Suprapubic skin (tissue), 4 donors: Measurements from ENCODE around the gene ISLR. TPM values are rescaled to one million over a fixed set of nuclear protein-coding genes. Genes with fewer than 3 reads are reported as not detected.

Experiments used
- DNase-seq, 2 donors: peaks; one replicate each; pipeline ENCODE4 v3.0.0-alpha.2; 2019; ENCODE audit warnings: low spot score in 2 of 2
- H3K27ac ChIP-seq: fragments of 200-600 bp; sonication (generic); one replicate; pipeline ENCODE4 v1.5.1; 2019
- H3K27me3 ChIP-seq: fragments of 200-600 bp; sonication (generic); one replicate; pipeline ENCODE4 v1.5.1; 2019
- H3K36me3 ChIP-seq: fragments of 200-600 bp; sonication (generic); one replicate; pipeline ENCODE4 v1.5.1; 2019
- H3K4me1 ChIP-seq: fragments of 200-600 bp; sonication (generic); one replicate; pipeline ENCODE4 v1.5.1; 2019
- H3K4me3 ChIP-seq: fragments of 200-600 bp; sonication (generic); one replicate; pipeline ENCODE4 v1.5.1; 2019; ENCODE audit warnings: mild to moderate bottlenecking
- H3K9me3 ChIP-seq: fragments of 200-600 bp; sonication (generic); one replicate; pipeline ENCODE4 v1.5.1; 2019
- CTCF ChIP-seq, 2 donors: fragments of 200-600 bp in 1 of 2; fragments of 450-650 bp in 1 of 2; sonication (generic) in 1 of 2; IDR thresholded peaks; one replicate each; pipeline ENCODE4 v1.5.1; 2016 to 2019; ENCODE audit warnings: antibody characterized with exemption in 2 of 2, mild to moderate bottlenecking in 1 of 2, moderate library complexity in 1 of 2
- EP300 ChIP-seq: sonication (generic); formaldehyde crosslinking; IDR thresholded peaks from one replicate; pipeline ENCODE4 v1.6.1; 2017; ENCODE audit warnings: antibody characterized with exemption
- POLR2A ChIP-seq, 2 donors: fragments of 450-650 bp; IDR thresholded peaks; one replicate each; pipeline ENCODE4 v1.6.1; 2017; ENCODE audit warnings: antibody characterized with exemption in 2 of 2, mild to moderate bottlenecking in 2 of 2, moderate library complexity in 2 of 2
- POLR2AphosphoS5 ChIP-seq, 3 donors: sonication (generic); formaldehyde crosslinking; IDR thresholded peaks; one replicate each; pipeline ENCODE4 v1.6.1; 2017; ENCODE audit warnings: antibody characterized with exemption in 3 of 3
- WGBS: methylation state at CpG from one replicate; pipeline ENCODE4 v1.1.5; 2018; 5-methylcytosine and 5-hydroxymethylcytosine counted together
- total RNA-seq, 4 donors: library from RNA; depleted of rRNA; stranded (reverse); fragments of >200 nt; gene quantifications; one replicate each; pipeline ENCODE4 v1.1.0, GENCODE V29; 2016

The ISLR gene
- 10 to 100 TPM; 11.5 to 41.1 (median 18.1) TPM for total RNA-seq

- H3K27me3 ChIP-seq = peaks cover 2% of the 10 kb centered on the region
- peaks cover 51% of the 10 kb centered on the region for H3K4me1 ChIP-seq
- no peaks in the 10 kb centered on the region for H3K9me3 ChIP-seq
- H3K36me3 ChIP-seq = no peaks in the 10 kb centered on the region
- peak; percentile 67 to 80 for DNase-seq
- TF ChIP-seq CTCF (IDR thresholded peaks at IDR 0.05) = no peak
- no peak for TF ChIP-seq POLR2AphosphoS5 (IDR thresholded peaks at IDR 0.05)
- no peak for TF ChIP-seq POLR2A (IDR thresholded peaks at IDR 0.05)
- TF ChIP-seq EP300 = no peak
- H3K4me3 ChIP-seq = peak within 1 kb of the TSS; percentile 42
- WGBS = 31% methylated on average over 13 of the region's 20 CpGs
- peak within 1 kb of the TSS; percentile 65 for H3K27ac ChIP-seq
Observed at GRCh38 chr15:74173380-74174218, at the start of gene ISLR. ISLR (plus strand) TSS chr15:74173710; CDS start chr15:74174859, 1,149 bp downstream.

GRCh38 chr15:74124196-74124595 is 49.3 kb upstream of the ISLR start:
- 88% methylated on average over 3 of the region's 3 CpGs for WGBS
- peaks cover 69% of the 10 kb centered on the region for H3K27me3 ChIP-seq

GRCh38 chr15:74124759-74125158 is 48.8 kb upstream of the ISLR start:
- no peak for DNase-seq
- Histone ChIP-seq H3K4me1 (peaks cover 24% of the 10 kb centered on the region), H3K9me3 (no peaks in the 10 kb centered on the region), H3K27me3 (peaks cover 74% of the 10 kb centered on the region), H3K27ac (no peak overlapping the region), H3K36me3 (no peaks in the 10 kb centered on the region), H3K4me3 (no peak overlapping the region)
- TF ChIP-seq POLR2AphosphoS5 (IDR thresholded peaks at IDR 0.05) (no peak), CTCF (IDR thresholded peaks at IDR 0.05) (no peak), EP300 (no peak), POLR2A (IDR thresholded peaks at IDR 0.05) (no peak)
- WGBS = 44% methylated on average over 7 of the region's 7 CpGs

More at GRCh38 chr15:74124196-74124595, 49.3 kb upstream of the ISLR start:
- DNase-seq = no peak
- H3K27ac ChIP-seq = no peak overlapping the region
- no peaks in the 10 kb centered on the region for H3K9me3 ChIP-seq
- H3K36me3 ChIP-seq = no peaks in the 10 kb centered on the region
- TF ChIP-seq POLR2AphosphoS5 (IDR thresholded peaks at IDR 0.05) (no peak), CTCF (IDR thresholded peaks at IDR 0.05) (no peak)
- H3K4me1 ChIP-seq = peaks cover 19% of the 10 kb centered on the region
- H3K4me3 ChIP-seq = no peak overlapping the region

- Histone ChIP-seq H3K4me3 (peak overlapping the region; percentile 31), H3K27ac (no peak overlapping the region), H3K27me3 (peaks cover 78% of the 10 kb centered on the region), H3K9me3 (no peaks in the 10 kb centered on the region), H3K36me3 (no peaks in the 10 kb centered on the region), H3K4me1 (peaks cover 35% of the 10 kb centered on the region)
- DNase-seq = peak; percentile 89 to 94
- 16% methylated on average over 26 of the region's 44 CpGs for WGBS
- TF ChIP-seq CTCF (IDR thresholded peaks at IDR 0.05) (peak; percentile 68 to 99), EP300 (no peak)
Observed at GRCh38 chr15:74127255-74127953, 46.1 kb upstream of the ISLR start.
